IMR-90 (cell line): ENCODE measurements around the gene FKRP.

ENCODE experiments used
- CHD1 ChIP-seq: IDR thresholded peaks from 2 replicates; pipeline ENCODE4 v1.6.1; 2012; ENCODE audit warnings: low read depth, low read length, improper control_type of control experiment
- CTCF ChIP-seq: conservative IDR thresholded peaks from 2 replicates; pipeline ENCODE4 v1.5.1; 2012; ENCODE audit warnings: mild to moderate bottlenecking, low read depth, low read length, improper control_type of control experiment
- MAFK ChIP-seq: IDR thresholded peaks from 2 replicates; pipeline ENCODE4 v1.6.1; 2012; ENCODE audit warnings: low read depth, low read length, improper control_type of control experiment
- POLR2A ChIP-seq: IDR thresholded peaks from 2 replicates; pipeline ENCODE4 v1.6.1; 2012; ENCODE audit warnings: mild to moderate bottlenecking, low read depth, low read length
- RAD21 ChIP-seq: IDR thresholded peaks from 2 replicates; pipeline ENCODE4 v1.6.1; 2012; ENCODE audit warnings: low read length, improper control_type of control experiment
- RCOR1 ChIP-seq: IDR thresholded peaks from 2 replicates; pipeline ENCODE4 v1.6.1; 2012; ENCODE audit warnings: mild to moderate bottlenecking, low read length, improper control_type of control experiment; ENCODE audit not compliant: insufficient replicate concordance
- SMC3 ChIP-seq: fragments of 150-350 bp; IDR thresholded peaks from 2 replicates; pipeline ENCODE4 v1.6.1; 2016; ENCODE audit warnings: low read depth, mild to moderate bottlenecking, antibody characterized with exemption, low read length, moderate library complexity

GRCh38 chr19:46730595-46730994, 15.3 kb upstream of the FKRP start:
- TF ChIP-seq CTCF (no peak), POLR2A (no peak), SMC3 (no peak), RAD21 (no peak), MAFK (no peak), CHD1 (no peak), RCOR1 (no peak)
